B cell (primary cell): ENCODE data around the gene AP1AR. TPM values are rescaled to one million over a fixed set of nuclear protein-coding genes. Genes with fewer than 3 reads are reported as not detected.

Source experiments
- ATAC-seq: fragments of 200-7000 bp; cut with Tn5 transposase; one replicate; pipeline ENCODE4 v1.10.0; 2021; ENCODE audit warnings: low read depth, mild to moderate bottlenecking, moderate number of reproducible peaks, moderate library complexity
- CTCF ChIA-PET: fragments of 350-600 bp; sonication (Branson Sonifier 250); formaldehyde crosslinking; loops from one replicate; lab custom pipeline; 2021; ENCODE audit warnings: antibody characterized with exemption, inconsistent platforms; lab: Charles Lee
- POLR2A ChIA-PET: fragments of 350-600 bp; sonication (Branson Sonifier 250); formaldehyde crosslinking; loops from one replicate; lab custom pipeline; 2021; ENCODE audit warnings: antibody characterized with exemption; lab: Charles Lee
- DNase-seq: peaks from one replicate; pipeline ENCODE4 v3.0.0; 2013
- H2AFZ ChIP-seq: 2 replicates; pipeline ENCODE4 v1.6.1; 2012; ENCODE audit warnings: mild to moderate bottlenecking, low read depth, low read length; ENCODE audit not compliant: insufficient read depth, poor library complexity, severe bottlenecking
- H3K27ac ChIP-seq, 2 donors: 1 replicate in 1 of 2; 2 replicates in 1 of 2; pipeline ENCODE4 v1.5.1; 2012 to 2013; ENCODE audit warnings: low read length in 2 of 2, mild to moderate bottlenecking in 2 of 2, moderate library complexity in 1 of 2
- H3K27me3 ChIP-seq, 4 experiments: fragments of 200-600 bp in 1 of 4; sonication (generic) in 1 of 4; replicated peaks in 1 of 4; 1 replicate in 2 of 4; 2 replicates in 2 of 4; pipeline versions ENCODE4 v1.6.1 to v1.7.0; 2013 to 2016; ENCODE audit warnings: low read length in 3 of 4, mild to moderate bottlenecking in 2 of 4, mixed read lengths in 1 of 4, moderate library complexity in 1 of 4; ENCODE audit not compliant: insufficient read depth in 4 of 4, control insufficient read depth in 3 of 4; ENCODE audit errors: control extremely low read depth in 1 of 4
- H3K36me3 ChIP-seq, 2 experiments: replicated peaks in 1 of 2; 1 replicate in 1 of 2; 2 replicates in 1 of 2; pipeline versions ENCODE4 v1.6.1 to v1.7.1; 2013; ENCODE audit warnings: low read length in 1 of 2; ENCODE audit not compliant: insufficient read depth in 2 of 2, control insufficient read depth in 1 of 2; ENCODE audit errors: control extremely low read depth in 1 of 2, extremely low read depth in 1 of 2
- H3K4me1 ChIP-seq, 2 donors: fragments of 200-600 bp in 1 of 2; sonication (generic) in 1 of 2; 1 replicate in 1 of 2; 2 replicates in 1 of 2; pipeline versions ENCODE4 v1.5.1 to v1.6.1; 2013 to 2017; ENCODE audit warnings: low read length in 2 of 2; ENCODE audit not compliant: control insufficient read depth in 2 of 2, insufficient read depth in 2 of 2
- H3K4me2 ChIP-seq: replicated peaks from 2 replicates; pipeline ENCODE3; 2012; ENCODE audit warnings: mild to moderate bottlenecking, low read depth, low read length; ENCODE audit not compliant: poor library complexity, severe bottlenecking
- H3K4me3 ChIP-seq, 5 experiments: fragments of 200-600 bp in 1 of 5; sonication (generic) in 1 of 5; 1 replicate in 3 of 5; 2 replicates in 2 of 5; pipeline versions ENCODE4 v1.5.1 to v1.7.0; 2011 to 2016; ENCODE audit warnings: low read length in 4 of 5, mild to moderate bottlenecking in 4 of 5, low read depth in 2 of 5, control low read depth in 1 of 5, moderate library complexity in 1 of 5; ENCODE audit not compliant: insufficient read depth in 1 of 5; ENCODE audit errors: control extremely low read depth in 1 of 5, extremely low read depth in 1 of 5
- H3K79me2 ChIP-seq: fragments of 200-600 bp; sonication (generic); one replicate; pipeline ENCODE4 v1.6.0; 2016; ENCODE audit warnings: low read length; ENCODE audit not compliant: control insufficient read depth, insufficient read depth
- H3K9ac ChIP-seq: fragments of 200-600 bp; sonication (generic); 2 replicates; pipeline ENCODE4 v1.6.1; 2017; ENCODE audit warnings: mild to moderate bottlenecking, low read length, moderate library complexity
- H3K9me3 ChIP-seq, 3 donors: one replicate each; pipeline versions ENCODE4 v1.6.1 to v1.7.1; 2013; ENCODE audit warnings: low read length in 2 of 3; ENCODE audit not compliant: control insufficient read depth in 2 of 3, insufficient read depth in 1 of 3; ENCODE audit errors: control extremely low read depth in 1 of 3
- H4K20me1 ChIP-seq: 2 replicates; pipeline ENCODE4 v1.6.0; 2012; ENCODE audit warnings: mild to moderate bottlenecking, low read length; ENCODE audit not compliant: insufficient read depth, control insufficient read depth, poor library complexity, severe bottlenecking
- H3K27ac Mint-ChIP-seq: one replicate; pipeline ENCODE4 v1.8.0; 2021; ENCODE audit warnings: mixed read lengths
- H3K27me3 Mint-ChIP-seq: one replicate; pipeline ENCODE4 v1.8.0; 2021; ENCODE audit warnings: mixed read lengths
- H3K4me1 Mint-ChIP-seq: one replicate; pipeline ENCODE4 v1.8.0; 2021; ENCODE audit warnings: mixed read lengths
- H3K4me3 Mint-ChIP-seq: one replicate; pipeline ENCODE4 v1.8.0; 2021; ENCODE audit warnings: mixed read lengths
- H3K9me3 Mint-ChIP-seq: one replicate; pipeline ENCODE4 v1.8.0; 2022; ENCODE audit warnings: mixed read lengths; ENCODE audit not compliant: insufficient read depth
- CTCF ChIP-seq: fragments of 200-600 bp; IDR thresholded peaks from one replicate; pipeline ENCODE4 v1.8.0; 2022; ENCODE audit warnings: antibody characterized with exemption, mild to moderate bottlenecking
- EZH2 ChIP-seq: IDR thresholded peaks from 2 replicates; pipeline ENCODE4 v1.6.1; 2012; ENCODE audit warnings: borderline replicate concordance, low read depth, mild to moderate bottlenecking, moderate library complexity, low read length; ENCODE audit not compliant: insufficient read depth, poor library complexity, severe bottlenecking
- WGBS: methylation state at CpG from one replicate; pipeline ENCODE4 v1.1.5; 2013; ENCODE audit warnings: missing lambda C conversion rate; ENCODE audit not compliant: insufficient coverage; 5-methylcytosine and 5-hydroxymethylcytosine counted together
- intact Hi-C: fragments of 100-400 bp; cut with micrococcal nuclease; formaldehyde crosslinking; loops from one replicate; pipeline ENCODE4 v1.10.0; 2022
- polyA plus RNA-seq: library from polyadenylated mRNA; depleted of rRNA; stranded (reverse); fragments of >200 nt; gene quantifications from 2 replicates; pipeline ENCODE4 v1.2.3, GENCODE V29; 2012
- total RNA-seq, 2 donors: library from RNA; stranded (reverse); fragments of 120-200 nt in 1 of 2; gene quantifications; 1 replicate in 1 of 2; 2 replicates in 1 of 2; pipeline versions ENCODE4 v1.2.3 to v1.2.4, GENCODE V29; 2013 to 2022

The AP1AR gene
- total and polyA plus RNA-seq, 2 donors (not counting 1 experiment from before 2014, with no cell fraction given) = 3.4 to 20.3 TPM

- 97% methylated on average over 3 of the region's 4 CpGs for WGBS
- Mint-ChIP-seq H3K27me3 (no peaks in the 10 kb centered on the region), H3K9me3 (no peaks in the 10 kb centered on the region), H3K27ac (no peak overlapping the region), H3K4me3 (no peak overlapping the region), H3K4me1 (peaks cover 25% of the 10 kb centered on the region)
- intact Hi-C loops = no loop called here
- no peak overlapping the region for H3K9ac ChIP-seq
- peak overlapping the region in 1 of 2 donors; percentile 36 for H3K27ac ChIP-seq
- DNase-seq (no peak), ATAC-seq (no peak)
- peaks cover 1 to 32% of the 10 kb centered on the region in 2 experiments for H3K36me3 ChIP-seq
- no peak overlapping the region for H3K4me2 ChIP-seq
- H4K20me1 ChIP-seq = peaks cover 24% of the 10 kb centered on the region
- ChIA-PET CTCF (no interaction called here), POLR2A (interaction anchor here (1.9 kb wide), 1 partner anchor 12 kb away, joined by 3 read pairs; no protein-coding TSS in a partner anchor)
- no peak overlapping the region for H3K4me3 ChIP-seq
- no peak overlapping the region for H2AFZ ChIP-seq
- peaks cover 65% of the 10 kb centered on the region for H3K79me2 ChIP-seq
- no peaks in the 10 kb centered on the region for H3K9me3 ChIP-seq
- no peaks in the 10 kb centered on the region for H3K27me3 ChIP-seq
- H3K4me1 ChIP-seq = peaks cover 16 to 20% of the 10 kb centered on the region in 2 donors
- no peak for TF ChIP-seq EZH2
- TF ChIP-seq CTCF = no peak
Observed at GRCh38 chr4:112274959-112275358, 43.4 kb downstream of the AP1AR start.

- Mint-ChIP-seq H3K27ac (no peak overlapping the region), H3K27me3 (no peaks in the 10 kb centered on the region), H3K9me3 (no peaks in the 10 kb centered on the region), H3K4me1 (peaks cover 35% of the 10 kb centered on the region), H3K4me3 (no peak overlapping the region)
- no peak overlapping the region for H3K9ac ChIP-seq
- H2AFZ ChIP-seq = no peak overlapping the region
- H3K79me2 ChIP-seq = peaks cover 73% of the 10 kb centered on the region
- 94% methylated on average over 3 of the region's 3 CpGs for WGBS
- H3K4me2 ChIP-seq = no peak overlapping the region
- H4K20me1 ChIP-seq = peaks cover 16% of the 10 kb centered on the region
- intact Hi-C loops = no loop called here
- TF ChIP-seq EZH2 = no peak
- no peak for TF ChIP-seq CTCF
- CTCF ChIA-PET = no interaction called here
- POLR2A ChIA-PET = no interaction called here
- no peak for DNase-seq
- peaks cover 1 to 32% of the 10 kb centered on the region in 2 experiments for H3K36me3 ChIP-seq
- peaks cover 27 to 28% of the 10 kb centered on the region in 2 donors for H3K4me1 ChIP-seq
- no peak overlapping the region for H3K4me3 ChIP-seq
- no peak for ATAC-seq
- H3K27me3 ChIP-seq = no peaks in the 10 kb centered on the region
- H3K27ac ChIP-seq = peak overlapping the region in 1 of 2 donors; percentile 55
- no peaks in the 10 kb centered on the region for H3K9me3 ChIP-seq
Observed at GRCh38 chr4:112276113-112276512, 44.5 kb downstream of the AP1AR start.
